Measurements from ENCODE around the gene CHTF18. TPM values are rescaled to one million over a fixed set of nuclear protein-coding genes. Genes with fewer than 3 reads are reported as not detected.

The CHTF18 gene
- total and polyA plus RNA-seq, 10 of the 15 experiments (the other 5 are each of a cell fraction or from before 2014, with no cell fraction given), result 1.6 to 87.8 (median 19.4) TPM

DNA sequence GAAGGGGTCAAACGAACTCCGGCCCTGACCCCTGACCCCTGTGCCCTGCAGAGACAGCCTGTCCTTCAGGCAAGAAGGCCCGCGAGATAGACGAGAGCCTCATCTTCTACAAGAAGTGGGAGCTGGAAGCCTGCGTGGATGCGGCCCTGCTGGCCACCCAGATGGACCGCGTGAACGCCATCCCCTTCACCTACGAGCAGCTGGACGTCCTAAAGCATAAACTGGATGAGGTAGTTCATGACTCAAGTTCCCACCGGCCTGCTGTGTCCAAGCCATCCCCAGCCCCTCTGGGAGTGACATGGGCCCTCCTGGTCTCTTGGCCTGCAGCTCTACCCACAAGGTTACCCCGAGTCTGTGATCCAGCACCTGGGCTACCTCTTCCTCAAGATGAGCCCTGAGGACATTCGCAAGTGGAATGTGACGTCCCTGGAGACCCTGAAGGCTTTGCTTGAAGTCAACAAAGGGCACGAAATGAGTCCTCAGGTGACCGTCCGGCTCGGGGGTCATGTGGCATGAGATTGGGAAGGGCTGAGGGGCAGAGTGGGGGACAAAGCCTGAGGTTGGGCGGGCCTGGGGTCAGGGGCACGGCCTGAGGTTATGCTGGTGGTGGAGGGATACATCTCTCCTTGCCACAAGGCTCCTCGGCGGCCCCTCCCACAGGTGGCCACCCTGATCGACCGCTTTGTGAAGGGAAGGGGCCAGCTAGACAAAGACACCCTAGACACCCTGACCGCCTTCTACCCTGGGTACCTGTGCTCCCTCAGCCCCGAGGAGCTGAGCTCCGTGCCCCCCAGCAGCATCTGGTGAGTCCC, 22.2 kb upstream of the CHTF18 start (continued):
- TF ChIP-seq, protein P1, sequence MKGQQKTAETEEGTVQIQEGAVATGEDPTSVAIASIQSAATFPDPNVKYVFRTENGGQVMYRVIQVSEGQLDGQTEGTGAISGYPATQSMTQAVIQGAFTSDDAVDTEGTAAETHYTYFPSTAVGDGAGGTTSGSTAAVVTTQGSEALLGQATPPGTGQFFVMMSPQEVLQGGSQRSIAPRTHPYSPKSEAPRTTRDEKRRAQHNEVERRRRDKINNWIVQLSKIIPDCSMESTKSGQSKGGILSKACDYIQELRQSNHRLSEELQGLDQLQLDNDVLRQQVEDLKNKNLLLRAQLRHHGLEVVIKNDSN (IDR thresholded peaks at IDR 0.05; ENCODE audit: borderline replicate concordance, extremely low read length, insufficient read depth, low read depth, low read length), result no peak
- TF ChIP-seq BACH1 (IDR thresholded peaks at IDR 0.05; ENCODE audit: borderline replicate concordance) (no peak), MXI1 (IDR thresholded peaks at IDR 0.05; ENCODE audit: low read depth, low read length) (no peak)
- TF ChIP-seq, protein P2, sequence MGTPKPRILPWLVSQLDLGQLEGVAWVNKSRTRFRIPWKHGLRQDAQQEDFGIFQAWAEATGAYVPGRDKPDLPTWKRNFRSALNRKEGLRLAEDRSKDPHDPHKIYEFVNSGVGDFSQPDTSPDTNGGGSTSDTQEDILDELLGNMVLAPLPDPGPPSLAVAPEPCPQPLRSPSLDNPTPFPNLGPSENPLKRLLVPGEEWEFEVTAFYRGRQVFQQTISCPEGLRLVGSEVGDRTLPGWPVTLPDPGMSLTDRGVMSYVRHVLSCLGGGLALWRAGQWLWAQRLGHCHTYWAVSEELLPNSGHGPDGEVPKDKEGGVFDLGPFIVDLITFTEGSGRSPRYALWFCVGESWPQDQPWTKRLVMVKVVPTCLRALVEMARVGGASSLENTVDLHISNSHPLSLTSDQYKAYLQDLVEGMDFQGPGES (IDR thresholded peaks at IDR 0.05), result no peak

DNA sequence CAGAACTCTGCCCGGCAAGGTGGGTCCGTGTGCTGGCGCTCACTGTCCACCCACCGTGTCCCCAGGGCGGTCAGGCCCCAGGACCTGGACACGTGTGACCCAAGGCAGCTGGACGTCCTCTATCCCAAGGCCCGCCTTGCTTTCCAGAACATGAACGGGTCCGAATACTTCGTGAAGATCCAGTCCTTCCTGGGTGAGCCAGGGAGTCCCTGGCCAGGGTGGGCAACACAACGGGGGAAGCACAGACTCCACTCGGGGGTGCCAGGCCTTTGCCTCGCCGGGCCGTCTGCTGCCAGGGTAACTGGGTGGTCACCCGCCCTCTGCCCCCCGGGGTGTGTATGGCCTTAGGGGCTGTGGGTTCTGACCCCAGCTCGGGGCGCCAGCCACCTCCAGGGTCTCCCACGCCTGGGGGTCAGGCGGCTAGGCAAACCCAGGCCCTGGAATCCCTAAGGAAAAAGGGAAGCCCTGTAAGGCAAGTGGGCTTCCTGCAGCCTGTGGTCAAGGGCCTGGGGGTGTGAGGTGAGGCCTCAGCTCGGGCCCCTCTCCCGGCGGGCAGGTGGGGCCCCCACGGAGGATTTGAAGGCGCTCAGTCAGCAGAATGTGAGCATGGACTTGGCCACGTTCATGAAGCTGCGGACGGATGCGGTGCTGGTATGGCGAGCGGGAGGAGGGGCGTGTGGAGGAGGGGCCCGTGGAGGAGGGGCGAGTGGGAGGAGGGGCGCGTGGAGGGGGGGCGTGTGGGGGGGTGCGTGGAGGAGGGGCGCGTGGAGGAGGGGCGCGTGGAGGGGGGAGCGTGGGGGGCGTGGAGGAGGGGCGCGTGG, 21.4 kb upstream of the CHTF18 start:
- CTCF ChIA-PET, result no interaction called here
- SMC1A ChIA-PET (ENCODE audit: uncharacterized antibody, unreplicated experiment), result no interaction called here
- Histone ChIP-seq H3K36me3 (ENCODE audit: control insufficient read depth in 2 of 2, insufficient read depth in 2 of 2, low read length in 1 of 2) (no peaks in the 10 kb centered on the region), H3K79me2 (ENCODE audit: control insufficient read depth, insufficient read depth, low read length) (no peaks in the 10 kb centered on the region), H3K27me3 (replicated peaks in 1 of 2; ENCODE audit: control insufficient read depth in 2 of 2, insufficient read depth in 2 of 2, low read length in 1 of 2) (no peaks in the 10 kb centered on the region), H3K27ac (ENCODE audit: control insufficient read depth, insufficient read depth) (no peak overlapping the region), H3K9me3 (replicated peaks; ENCODE audit: control insufficient read depth, insufficient read depth, low read length) (no peaks in the 10 kb centered on the region), H3K9ac (ENCODE audit: control insufficient read depth, insufficient read depth, low read length) (no peak overlapping the region), H3K4me3 (no peak overlapping the region), H3K4me1 (ENCODE audit: control insufficient read depth, insufficient read depth, low read length) (no peaks in the 10 kb centered on the region), H2AFZ (ENCODE audit: control insufficient read depth, low read depth, low read length) (no peak overlapping the region), H4K20me1 (ENCODE audit: control insufficient read depth, insufficient read depth) (no peaks in the 10 kb centered on the region), H3K4me2 (ENCODE audit: control insufficient read depth, insufficient read depth) (no peak overlapping the region)
- intact Hi-C loops (cut with micrococcal nuclease; ENCODE audit: unreplicated experiment) (no loop called here), in situ Hi-C loops (cut with MboI) (no loop called here)
- BruUV-seq (replicated peaks), result no TSS peak
- POLR2A ChIA-PET, result no interaction called here
- 58% methylated on average over 28 of the region's 48 CpGs for WGBS (ENCODE audit: insufficient coverage, insufficient replicate concordance, low lambda C conversion rate, missing lambda C conversion rate)
- FAIRE-seq (no peak), DNase-seq (ENCODE audit: low read depth, low spot score) (no peak), ATAC-seq (no peak)
- RAD21 ChIA-PET (ENCODE audit: unreplicated experiment), result no interaction called here
- TF ChIP-seq SMARCA5 (IDR thresholded peaks at IDR 0.05) (no peak), SMAD1 (IDR thresholded peaks at IDR 0.05; ENCODE audit: low read depth, partially characterized antibody) (no peak), POU2F2 (IDR thresholded peaks at IDR 0.05; ENCODE audit: borderline replicate concordance, low read depth, low read length) (no peak), DPF2 (IDR thresholded peaks at IDR 0.05) (no peak), SUPT20H (IDR thresholded peaks at IDR 0.05; ENCODE audit: borderline replicate concordance, control insufficient read depth, low read depth, low read length) (no peak), ZNF274 (IDR thresholded peaks at IDR 0.05; ENCODE audit: insufficient read depth, insufficient read length) (no peak), POLR2A (IDR thresholded peaks at IDR 0.05; ENCODE audit: low read depth, low read length) (no peak), RELA (IDR thresholded peaks at IDR 0.05; ENCODE audit: borderline replicate concordance, partially characterized antibody) (no peak), NFYB (IDR thresholded peaks at IDR 0.05; ENCODE audit: insufficient read depth, low read depth, low read length) (no peak), PML (IDR thresholded peaks at IDR 0.05; ENCODE audit: low read length) (no peak), SREBF2 (IDR thresholded peaks at IDR 0.05; ENCODE audit: low read length) (no peak)
- TF ChIP-seq, protein P3, sequence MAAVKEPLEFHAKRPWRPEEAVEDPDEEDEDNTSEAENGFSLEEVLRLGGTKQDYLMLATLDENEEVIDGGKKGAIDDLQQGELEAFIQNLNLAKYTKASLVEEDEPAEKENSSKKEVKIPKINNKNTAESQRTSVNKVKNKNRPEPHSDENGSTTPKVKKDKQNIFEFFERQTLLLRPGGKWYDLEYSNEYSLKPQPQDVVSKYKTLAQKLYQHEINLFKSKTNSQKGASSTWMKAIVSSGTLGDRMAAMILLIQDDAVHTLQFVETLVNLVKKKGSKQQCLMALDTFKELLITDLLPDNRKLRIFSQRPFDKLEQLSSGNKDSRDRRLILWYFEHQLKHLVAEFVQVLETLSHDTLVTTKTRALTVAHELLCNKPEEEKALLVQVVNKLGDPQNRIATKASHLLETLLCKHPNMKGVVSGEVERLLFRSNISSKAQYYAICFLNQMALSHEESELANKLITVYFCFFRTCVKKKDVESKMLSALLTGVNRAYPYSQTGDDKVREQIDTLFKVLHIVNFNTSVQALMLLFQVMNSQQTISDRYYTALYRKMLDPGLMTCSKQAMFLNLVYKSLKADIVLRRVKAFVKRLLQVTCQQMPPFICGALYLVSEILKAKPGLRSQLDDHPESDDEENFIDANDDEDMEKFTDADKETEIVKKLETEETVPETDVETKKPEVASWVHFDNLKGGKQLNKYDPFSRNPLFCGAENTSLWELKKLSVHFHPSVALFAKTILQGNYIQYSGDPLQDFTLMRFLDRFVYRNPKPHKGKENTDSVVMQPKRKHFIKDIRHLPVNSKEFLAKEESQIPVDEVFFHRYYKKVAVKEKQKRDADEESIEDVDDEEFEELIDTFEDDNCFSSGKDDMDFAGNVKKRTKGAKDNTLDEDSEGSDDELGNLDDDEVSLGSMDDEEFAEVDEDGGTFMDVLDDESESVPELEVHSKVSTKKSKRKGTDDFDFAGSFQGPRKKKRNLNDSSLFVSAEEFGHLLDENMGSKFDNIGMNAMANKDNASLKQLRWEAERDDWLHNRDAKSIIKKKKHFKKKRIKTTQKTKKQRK (IDR thresholded peaks at IDR 0.05; ENCODE audit: low read depth, low read length), result no peak

Measured in GM12878 (cell line).